SKM-1 (cell line): ENCODE results near the gene HS6ST3.

Source experiments
- DNase-seq: peaks from one replicate; lab custom pipeline; 2025; ENCODE audit not compliant: unreplicated experiment; lab: John Stamatoyannopoulos, UW

Gene HS6ST3

DNA sequence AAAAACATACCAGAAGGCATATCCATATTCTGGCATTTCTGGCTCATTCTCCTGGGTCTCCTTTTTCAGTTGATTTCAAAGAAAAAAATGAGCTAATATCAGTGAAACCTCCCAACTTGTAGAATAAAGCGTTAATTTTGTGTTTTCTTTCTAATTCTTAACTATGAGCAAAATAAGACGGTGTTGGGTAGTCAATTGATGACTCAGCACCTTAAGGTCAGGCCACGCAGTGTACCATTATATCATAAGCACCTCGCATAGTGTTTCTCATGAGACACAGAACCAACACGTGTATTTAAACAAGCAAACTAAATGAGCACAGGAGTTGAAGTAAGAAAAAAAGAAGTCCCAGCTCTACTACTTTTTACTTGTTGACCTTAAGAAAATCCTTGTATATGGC is 729.5 kb downstream of the HS6ST3 start:
- DNase-seq = no peak

DNA sequence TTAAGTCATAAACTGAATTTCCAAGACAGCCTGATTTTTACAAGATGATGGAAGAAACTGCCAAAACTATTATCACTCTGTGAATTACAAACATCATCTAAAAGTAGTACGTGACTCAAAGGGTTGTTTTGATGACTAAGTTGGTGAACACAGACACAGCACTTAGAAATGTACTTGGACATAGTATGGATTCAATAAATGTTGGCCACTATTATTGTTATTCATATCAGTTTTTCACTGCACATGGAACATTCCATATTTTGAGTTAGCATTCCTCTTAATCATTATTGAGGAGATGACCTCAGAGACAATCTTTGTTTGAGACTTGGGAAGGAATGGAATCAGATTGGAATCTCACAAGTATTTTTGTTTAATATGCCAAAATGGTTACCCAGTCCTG is 731.5 kb downstream of the HS6ST3 start:
- DNase-seq = no peak

GRCh38 chr13:96821971-96822370 is 732.1 kb downstream of the HS6ST3 start:
- DNase-seq = no peak

GRCh38 chr13:96822895-96823294 is 733.0 kb downstream of the HS6ST3 start:
- DNase-seq = no peak

DNA sequence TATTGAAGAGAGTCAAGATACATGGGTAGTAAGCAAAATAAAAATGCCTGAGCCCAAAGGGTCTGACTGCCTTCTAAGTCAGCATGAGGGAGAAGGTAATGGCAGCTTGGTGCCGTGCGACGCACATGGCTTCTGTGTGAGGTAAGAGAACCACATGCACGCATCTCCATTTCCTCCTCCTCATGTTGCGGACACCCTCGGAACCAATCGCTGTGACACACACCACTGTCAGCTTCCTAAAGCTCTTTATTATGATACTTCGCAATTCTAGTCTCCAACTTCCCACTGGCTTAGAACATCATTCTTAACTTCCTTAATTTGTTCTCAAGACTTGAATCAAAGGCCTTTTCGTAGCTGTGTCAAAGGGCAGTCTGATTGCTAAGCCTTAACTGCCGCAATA is 734.2 kb downstream of the HS6ST3 start:
- no peak for DNase-seq

DNA sequence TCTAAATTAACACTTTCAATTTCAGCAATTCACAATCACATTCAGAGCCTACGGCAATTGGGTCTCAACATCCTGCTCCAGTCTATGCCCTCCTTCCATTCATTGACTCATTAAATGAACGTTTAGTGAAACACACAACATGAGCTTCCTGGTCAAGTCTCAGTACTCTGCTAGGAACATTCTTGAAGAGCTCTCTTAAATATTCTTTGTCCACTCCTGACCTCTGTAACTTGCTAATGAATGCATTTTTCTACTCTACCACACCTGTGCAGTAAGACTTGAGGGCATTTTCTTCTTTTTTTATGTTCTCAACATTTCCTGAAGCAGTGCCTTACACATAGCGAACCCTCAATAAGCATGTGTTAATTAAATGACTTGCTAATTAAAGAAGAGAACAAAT is 735.7 kb downstream of the HS6ST3 start:
- DNase-seq = no peak

DNA sequence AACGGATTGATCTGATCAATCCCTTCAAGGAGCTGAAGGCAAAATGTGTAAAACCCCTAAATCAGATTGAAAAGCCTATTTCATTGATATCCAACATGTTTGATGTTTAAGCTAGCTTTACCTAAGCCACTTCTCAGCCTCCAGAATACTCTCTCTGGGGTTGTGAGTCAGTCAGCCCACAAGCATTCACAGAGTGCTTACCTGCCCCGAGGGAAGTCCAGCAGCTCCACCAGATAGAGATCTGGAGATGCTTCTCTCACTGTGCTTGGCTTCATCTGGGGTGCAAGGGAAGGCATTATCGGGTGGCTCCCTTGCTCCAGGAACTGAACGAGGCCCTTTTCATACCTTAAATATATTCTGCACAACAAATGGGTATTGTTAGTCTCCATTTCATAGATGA is 744.7 kb downstream of the HS6ST3 start:
- no peak for DNase-seq

GRCh38 chr13:96835546-96835945 is 745.6 kb downstream of the HS6ST3 start:
- no peak for DNase-seq

GRCh38 chr13:96836733-96837132 is 746.8 kb downstream of the HS6ST3 start:
- no peak for DNase-seq

- DNase-seq = no peak
Measured at GRCh38 chr13:96837809-96838208, 747.9 kb downstream of the HS6ST3 start.

GRCh38 chr13:96844195-96844594 is 754.3 kb downstream of the HS6ST3 start:
- no peak for DNase-seq

GRCh38 chr13:96844616-96845015 is 754.7 kb downstream of the HS6ST3 start:
- no peak for DNase-seq

DNA sequence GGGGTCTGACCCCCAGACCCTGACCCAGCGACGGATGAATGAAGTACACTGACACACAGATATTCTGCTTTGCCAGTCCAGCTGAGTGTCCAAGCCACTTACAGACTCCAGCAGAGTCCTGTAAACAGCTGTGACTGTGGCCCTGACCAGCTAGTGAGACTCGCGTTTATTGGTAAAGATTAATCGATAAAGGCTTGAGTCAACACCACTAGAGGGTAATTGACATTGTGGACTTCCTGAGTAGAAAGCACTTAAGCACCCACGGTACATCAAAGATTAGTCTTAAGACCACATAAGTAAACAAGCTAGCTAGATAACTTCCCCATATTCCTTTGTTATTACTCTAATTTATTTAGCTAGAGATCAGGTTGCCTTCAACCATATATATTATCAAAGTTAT is 758.4 kb downstream of the HS6ST3 start:
- DNase-seq = no peak

DNA sequence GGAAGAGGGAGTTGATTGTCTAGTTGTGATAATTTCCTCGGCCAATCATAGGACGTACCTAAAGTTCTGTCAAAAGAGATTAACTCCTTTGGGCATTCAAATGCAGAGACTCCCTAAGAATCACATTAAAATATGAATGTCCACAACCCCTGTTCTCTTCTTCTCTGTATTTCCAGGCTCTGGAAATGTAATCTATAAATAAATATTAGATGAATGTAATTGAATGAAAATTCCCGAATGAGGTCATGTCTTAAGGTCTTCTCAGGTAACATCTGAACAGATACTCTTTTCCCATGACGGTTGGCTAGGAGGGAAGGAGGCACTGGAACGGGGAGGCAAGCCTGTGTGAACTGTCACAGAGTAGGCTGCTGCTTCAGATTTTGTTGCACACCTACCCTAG is 759.2 kb downstream of the HS6ST3 start:
- no peak for DNase-seq

GRCh38 chr13:96850538-96851145 is 760.7 kb downstream of the HS6ST3 start:
- DNase-seq = no peak

DNA sequence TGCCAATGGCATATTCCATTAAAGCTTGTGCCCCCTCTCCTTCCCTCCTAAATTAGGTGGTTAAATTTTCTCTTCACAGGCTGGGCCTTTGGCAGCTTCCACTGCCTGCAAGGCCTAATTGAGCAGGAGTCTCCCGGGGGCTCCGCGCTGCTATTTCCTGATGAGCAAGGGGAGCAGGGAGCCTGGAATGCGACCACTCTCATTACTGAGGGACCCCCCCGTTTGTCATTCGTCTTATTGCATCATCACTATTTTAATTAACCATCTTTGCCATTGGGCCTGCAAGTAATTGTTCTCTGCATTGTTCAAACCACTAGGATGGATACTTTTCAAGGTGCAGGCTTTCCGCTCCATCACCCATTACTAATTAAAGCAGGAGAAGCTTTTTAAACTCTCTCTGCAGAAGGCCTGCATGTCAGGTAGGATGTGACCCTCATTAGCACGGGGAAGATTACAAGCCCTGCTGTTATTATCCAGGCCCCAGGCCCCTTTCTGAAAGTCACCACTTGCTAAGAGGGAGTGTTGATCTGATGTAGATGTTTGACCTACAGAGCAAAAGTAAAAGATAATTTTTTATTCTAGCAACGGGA is 762.0 kb downstream of the HS6ST3 start:
- DNase-seq = no peak

- DNase-seq = no peak
Measured at GRCh38 chr13:96858133-96858826, 768.4 kb downstream of the HS6ST3 start.

DNA sequence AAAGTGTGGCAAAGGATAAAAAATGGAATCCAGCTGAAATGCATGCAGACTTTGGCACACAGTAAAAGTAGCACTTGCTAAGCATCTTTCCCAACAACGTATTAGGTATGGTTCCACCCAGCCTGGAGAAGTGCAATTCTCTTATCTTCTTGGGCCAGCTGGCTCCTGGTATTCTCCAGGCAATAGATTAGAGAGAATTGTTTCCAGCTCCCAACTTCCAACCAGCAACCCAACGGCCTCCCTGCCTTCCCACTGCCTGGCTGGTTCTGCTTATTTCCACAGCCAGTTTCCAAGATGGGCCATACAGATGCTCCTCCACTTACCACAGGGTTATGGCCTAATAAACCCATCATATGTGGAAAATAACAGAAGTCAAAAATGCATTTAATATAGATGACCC is 771.0 kb downstream of the HS6ST3 start:
- no peak for DNase-seq

- DNase-seq = no peak
Measured at GRCh38 chr13:96862093-96862492, 772.2 kb downstream of the HS6ST3 start.

DNA sequence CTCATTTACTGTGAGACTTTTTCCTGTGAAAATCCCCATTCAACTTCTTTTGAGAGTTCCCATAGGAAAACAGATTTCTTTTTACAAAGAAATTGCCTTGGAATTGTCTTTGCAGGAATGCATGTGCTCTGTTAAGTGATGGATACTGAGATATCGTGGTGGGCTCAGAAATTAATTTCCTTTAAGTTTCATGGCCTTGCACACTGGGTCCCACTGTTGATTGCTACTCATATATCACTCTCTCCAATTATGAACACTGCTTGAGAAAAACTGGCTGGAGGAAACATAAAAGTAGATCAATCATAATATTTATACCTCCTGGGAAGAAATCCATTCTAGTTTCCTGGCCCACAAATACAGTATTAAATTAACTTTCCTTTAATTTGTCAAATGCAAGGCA is 773.1 kb downstream of the HS6ST3 start:
- no peak for DNase-seq

GRCh38 chr13:96871469-96871868 is 781.6 kb downstream of the HS6ST3 start:
- no peak for DNase-seq

- DNase-seq = no peak
Measured at GRCh38 chr13:96880419-96880818, 790.5 kb downstream of the HS6ST3 start.
